Astrocyte (in vitro differentiated cells and primary cell): ENCODE data around the gene MYOCD. TPM values are rescaled to one million over a fixed set of nuclear protein-coding genes. Genes with fewer than 3 reads are reported as not detected.

ENCODE experiments used
- DNase-seq: peaks from one replicate; pipeline ENCODE4 v3.0.0-alpha.2; 2010; ENCODE audit warnings: low read depth
- FAIRE-seq: peaks from 2 replicates; lab custom pipeline; 2011; peaks lifted over from hg19 to GRCh38; lab: Jason Lieb, UNC
- H2AFZ ChIP-seq: 2 replicates; pipeline ENCODE4 v1.6.0; 2012; ENCODE audit warnings: low read depth, low read length, inconsistent platforms
- H3K27ac ChIP-seq: 2 replicates; pipeline ENCODE4 v1.5.1; 2011; ENCODE audit warnings: low read depth, low read length, inconsistent platforms
- H3K27me3 ChIP-seq: 2 replicates; pipeline ENCODE4 v1.6.0; 2011; ENCODE audit warnings: low read length, inconsistent platforms; ENCODE audit not compliant: insufficient read depth
- H3K36me3 ChIP-seq: 2 replicates; pipeline ENCODE4 v1.5.1; 2011; ENCODE audit warnings: low read length, inconsistent platforms; ENCODE audit not compliant: insufficient read depth
- H3K4me1 ChIP-seq: 2 replicates; pipeline ENCODE4 v1.5.1; 2011; ENCODE audit warnings: low read length, inconsistent platforms; ENCODE audit not compliant: insufficient read depth
- H3K4me2 ChIP-seq: 2 replicates; pipeline ENCODE4 v1.6.0; 2012; ENCODE audit warnings: low read length, inconsistent platforms
- H3K4me3 ChIP-seq: 2 replicates; pipeline ENCODE4 v1.5.1; 2011; ENCODE audit warnings: low read depth, mild to moderate bottlenecking, low read length, inconsistent platforms; ENCODE audit not compliant: insufficient read depth
- H3K79me2 ChIP-seq: 2 replicates; pipeline ENCODE4 v1.6.0; 2012; ENCODE audit warnings: mild to moderate bottlenecking, low read length, inconsistent platforms; ENCODE audit not compliant: insufficient read depth
- H3K9ac ChIP-seq: 2 replicates; pipeline ENCODE4 v1.6.0; 2012; ENCODE audit warnings: mild to moderate bottlenecking, low read length, inconsistent platforms
- H3K9me3 ChIP-seq: 2 replicates; pipeline ENCODE4 v1.5.1; 2012; ENCODE audit warnings: low read depth, mild to moderate bottlenecking, low read length, inconsistent platforms; ENCODE audit not compliant: insufficient read depth
- H4K20me1 ChIP-seq: 2 replicates; pipeline ENCODE4 v1.6.0; 2012; ENCODE audit warnings: low read length, inconsistent platforms; ENCODE audit not compliant: insufficient read depth
- H3K27ac Mint-ChIP-seq: one replicate; pipeline ENCODE4 v1.8.0; 2021; ENCODE audit warnings: mild to moderate bottlenecking, mixed read lengths; ENCODE audit not compliant: unreplicated experiment
- H3K27me3 Mint-ChIP-seq: one replicate; pipeline ENCODE4 v1.8.0; 2021; ENCODE audit warnings: low read depth, mixed read lengths; ENCODE audit not compliant: unreplicated experiment
- H3K36me3 Mint-ChIP-seq: one replicate; pipeline ENCODE4 v1.8.0; 2021; ENCODE audit warnings: low read depth, mixed read lengths; ENCODE audit not compliant: unreplicated experiment
- H3K4me1 Mint-ChIP-seq: one replicate; pipeline ENCODE4 v1.8.0; 2021; ENCODE audit warnings: low read depth, mixed read lengths; ENCODE audit not compliant: unreplicated experiment
- H3K4me3 Mint-ChIP-seq: one replicate; pipeline ENCODE4 v1.8.0; 2021; ENCODE audit warnings: mild to moderate bottlenecking, moderate library complexity, mixed read lengths; ENCODE audit not compliant: unreplicated experiment
- H3K9me3 Mint-ChIP-seq: one replicate; pipeline ENCODE4 v1.8.0; 2021; ENCODE audit warnings: mild to moderate bottlenecking, mixed read lengths; ENCODE audit not compliant: unreplicated experiment
- EZH2 ChIP-seq: IDR thresholded peaks from 2 replicates; pipeline ENCODE4 v1.6.1; 2012; ENCODE audit warnings: mild to moderate bottlenecking, low read length, inconsistent platforms; ENCODE audit not compliant: insufficient read depth
- total RNA-seq: library from RNA; stranded (reverse); gene quantifications from 2 replicates; pipeline ENCODE4 v1.2.1, GENCODE V29; 2021
- TF ChIP-seq, protein P1 (sequence below): IDR thresholded peaks from 2 replicates; pipeline ENCODE4 v1.5.1; 2011; ENCODE audit warnings: low read depth, mild to moderate bottlenecking, inconsistent platforms, low read length, moderate library complexity; ENCODE audit not compliant: insufficient read depth

The MYOCD gene
- total RNA-seq, 1 donor from 2014 or later, result 2.8 TPM

DNA sequence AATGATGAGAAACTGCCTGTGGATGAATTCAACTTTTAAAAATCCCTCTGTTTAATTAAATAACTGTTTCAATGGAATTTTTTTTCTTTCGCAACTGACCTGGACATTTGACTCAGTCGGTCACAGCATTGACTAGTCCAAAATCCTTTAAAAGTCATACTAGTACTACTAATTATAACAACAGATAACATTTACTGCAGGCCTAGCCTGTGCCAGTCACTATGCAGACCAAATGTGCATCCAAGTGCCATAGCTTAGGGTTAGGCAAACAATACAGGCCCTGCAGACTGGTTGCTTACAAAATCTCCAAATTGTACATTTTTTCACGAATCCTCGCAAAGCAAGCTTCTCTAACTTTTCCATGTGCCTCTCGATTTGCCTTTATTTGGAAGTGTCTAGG lies 56.6 kb downstream of the MYOCD start:
- Histone ChIP-seq H3K4me3 (no peak overlapping the region), H3K4me2 (no peak overlapping the region), H3K36me3 (no peaks in the 10 kb centered on the region), H3K79me2 (no peaks in the 10 kb centered on the region), H3K27ac (no peak overlapping the region), H3K27me3 (no peaks in the 10 kb centered on the region), H2AFZ (no peak overlapping the region), H4K20me1 (no peaks in the 10 kb centered on the region), H3K9ac (no peak overlapping the region), H3K4me1 (peaks cover 5% of the 10 kb centered on the region), H3K9me3 (no peaks in the 10 kb centered on the region)
- peaks cover 4% of the 10 kb centered on the region for H3K36me3 Mint-ChIP-seq
- H3K27ac Mint-ChIP-seq, result no peak overlapping the region
- no peaks in the 10 kb centered on the region for H3K9me3 Mint-ChIP-seq
- TF ChIP-seq, protein P1, sequence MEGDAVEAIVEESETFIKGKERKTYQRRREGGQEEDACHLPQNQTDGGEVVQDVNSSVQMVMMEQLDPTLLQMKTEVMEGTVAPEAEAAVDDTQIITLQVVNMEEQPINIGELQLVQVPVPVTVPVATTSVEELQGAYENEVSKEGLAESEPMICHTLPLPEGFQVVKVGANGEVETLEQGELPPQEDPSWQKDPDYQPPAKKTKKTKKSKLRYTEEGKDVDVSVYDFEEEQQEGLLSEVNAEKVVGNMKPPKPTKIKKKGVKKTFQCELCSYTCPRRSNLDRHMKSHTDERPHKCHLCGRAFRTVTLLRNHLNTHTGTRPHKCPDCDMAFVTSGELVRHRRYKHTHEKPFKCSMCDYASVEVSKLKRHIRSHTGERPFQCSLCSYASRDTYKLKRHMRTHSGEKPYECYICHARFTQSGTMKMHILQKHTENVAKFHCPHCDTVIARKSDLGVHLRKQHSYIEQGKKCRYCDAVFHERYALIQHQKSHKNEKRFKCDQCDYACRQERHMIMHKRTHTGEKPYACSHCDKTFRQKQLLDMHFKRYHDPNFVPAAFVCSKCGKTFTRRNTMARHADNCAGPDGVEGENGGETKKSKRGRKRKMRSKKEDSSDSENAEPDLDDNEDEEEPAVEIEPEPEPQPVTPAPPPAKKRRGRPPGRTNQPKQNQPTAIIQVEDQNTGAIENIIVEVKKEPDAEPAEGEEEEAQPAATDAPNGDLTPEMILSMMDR, result no peak
- no peak for TF ChIP-seq EZH2
- H3K27me3 Mint-ChIP-seq, result no peaks in the 10 kb centered on the region
- FAIRE-seq (no peak), DNase-seq (no peak)
- peaks cover 5% of the 10 kb centered on the region for H3K4me1 Mint-ChIP-seq
- H3K4me3 Mint-ChIP-seq, result no peak overlapping the region

DNA sequence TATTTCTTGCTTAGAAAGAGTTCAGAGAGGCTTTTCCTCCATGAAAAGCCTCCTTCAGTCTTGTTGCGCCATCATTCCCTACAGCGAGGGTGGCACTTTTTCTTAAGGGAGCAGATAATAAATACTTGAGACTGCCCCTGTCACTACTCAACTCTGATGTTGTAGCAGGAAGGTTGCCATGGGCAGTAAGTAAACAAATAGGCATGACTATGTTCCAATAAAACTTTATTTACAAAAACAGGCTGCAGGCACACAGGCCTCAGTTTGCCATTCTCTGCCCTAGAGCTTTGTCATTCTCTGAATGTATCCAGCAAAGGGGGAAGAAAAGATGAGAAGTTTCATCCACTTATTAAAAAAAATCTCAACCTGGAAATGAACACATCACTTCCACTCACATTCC lies 60.4 kb downstream of the MYOCD start:
- Histone ChIP-seq H3K79me2 (no peaks in the 10 kb centered on the region), H3K4me1 (peaks cover 21% of the 10 kb centered on the region), H3K4me3 (no peak overlapping the region), H3K27ac (no peak overlapping the region), H3K9me3 (no peaks in the 10 kb centered on the region), H4K20me1 (no peaks in the 10 kb centered on the region), H3K9ac (no peak overlapping the region), H3K4me2 (no peak overlapping the region), H3K27me3 (no peaks in the 10 kb centered on the region), H2AFZ (no peak overlapping the region), H3K36me3 (no peaks in the 10 kb centered on the region)
- H3K4me3 Mint-ChIP-seq, result no peak overlapping the region
- no peak for DNase-seq
- no peaks in the 10 kb centered on the region for H3K9me3 Mint-ChIP-seq
- H3K27me3 Mint-ChIP-seq, result no peaks in the 10 kb centered on the region
- H3K27ac Mint-ChIP-seq, result no peak overlapping the region
- TF ChIP-seq EZH2, result no peak
- TF ChIP-seq, protein P1, result no peak
- FAIRE-seq, result no peak
- no peaks in the 10 kb centered on the region for H3K36me3 Mint-ChIP-seq
- H3K4me1 Mint-ChIP-seq, result peaks cover 11% of the 10 kb centered on the region

DNA sequence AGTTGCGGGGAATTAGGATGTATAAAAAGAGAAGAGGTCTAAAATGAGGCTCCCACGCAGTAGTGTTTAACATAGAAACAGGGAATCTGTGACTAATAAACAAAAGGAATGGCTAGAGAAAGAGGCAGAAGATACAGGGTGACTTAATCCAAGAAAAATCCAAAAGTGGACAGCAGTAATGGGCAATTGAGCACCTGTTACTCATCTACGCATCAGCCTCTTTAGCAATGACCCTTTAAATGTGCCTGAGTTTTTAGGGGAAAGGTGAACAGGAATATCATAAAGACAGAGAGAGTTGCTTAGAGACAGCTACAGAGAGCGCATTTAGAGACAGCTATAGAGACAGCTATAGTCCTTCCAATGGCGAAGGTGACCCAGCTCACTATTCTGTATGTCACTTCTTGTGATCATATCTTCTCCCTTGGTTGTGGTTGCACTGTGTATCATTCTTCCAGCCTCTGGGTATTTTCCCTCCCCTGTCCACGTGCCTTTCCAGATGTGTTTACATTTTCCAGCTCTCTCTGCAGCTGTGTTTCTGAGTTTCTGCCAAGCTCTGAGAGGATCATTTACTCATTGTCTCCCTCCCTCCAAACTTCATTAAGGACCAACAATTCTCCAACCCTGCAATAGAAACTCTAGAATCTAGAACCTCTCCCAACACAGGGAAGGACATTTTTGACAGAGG lies 61.5 kb downstream of the MYOCD start:
- H3K36me3 ChIP-seq, result no peaks in the 10 kb centered on the region
- Mint-ChIP-seq H3K36me3 (no peaks in the 10 kb centered on the region), H3K27ac (no peak overlapping the region), H3K27me3 (no peaks in the 10 kb centered on the region), H3K9me3 (no peaks in the 10 kb centered on the region), H3K4me3 (no peak overlapping the region), H3K4me1 (peaks cover 13% of the 10 kb centered on the region)
- no peak overlapping the region for H3K27ac ChIP-seq
- H3K4me2 ChIP-seq, result no peak overlapping the region
- no peaks in the 10 kb centered on the region for H3K9me3 ChIP-seq
- TF ChIP-seq EZH2, result no peak
- TF ChIP-seq, protein P1, result no peak
- H3K4me1 ChIP-seq, result peaks cover 21% of the 10 kb centered on the region
- no peak overlapping the region for H2AFZ ChIP-seq
- DNase-seq (no peak), FAIRE-seq (no peak)
- H3K4me3 ChIP-seq, result no peak overlapping the region
- no peaks in the 10 kb centered on the region for H3K79me2 ChIP-seq
- H3K9ac ChIP-seq, result no peak overlapping the region
- H4K20me1 ChIP-seq, result no peaks in the 10 kb centered on the region
- no peaks in the 10 kb centered on the region for H3K27me3 ChIP-seq
